Measurements from ENCODE around the gene ZSWIM5.

DNA sequence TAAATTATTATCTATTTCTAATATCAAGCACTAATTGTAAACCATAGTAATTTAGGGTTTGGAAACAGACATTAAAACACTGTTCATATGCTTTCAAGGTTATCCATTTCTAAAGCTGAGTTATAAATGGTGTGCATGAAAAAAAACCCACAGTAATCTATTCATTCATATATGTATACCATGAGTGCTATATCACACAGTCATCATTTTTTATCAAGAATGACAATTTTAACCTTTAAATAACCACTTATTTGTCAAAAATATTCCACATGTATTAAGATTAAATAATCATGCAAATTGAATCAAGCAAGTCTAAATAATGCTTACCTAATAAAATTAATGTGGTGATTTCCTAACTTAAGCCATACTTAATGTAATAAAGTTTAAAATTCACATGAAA, 6.0 kb downstream of the ZSWIM5 start:
- TF ChIP-seq CTCF (conservative IDR thresholded peaks at IDR 0.05; ENCODE audit: low read depth, low read length) (no peak), EZH2phosphoT487 (IDR thresholded peaks at IDR 0.05; ENCODE audit: borderline replicate concordance, low read length) (no peak), EZH2 (IDR thresholded peaks at IDR 0.05; ENCODE audit: low read length, unreplicated experiment) (no peak)

Data from PC-3 (cell line).